PC-9 (cell line): ENCODE results near the gene NADK. TPM values are rescaled to one million over a fixed set of nuclear protein-coding genes. Genes with fewer than 3 reads are reported as not detected.
A peak's percentile ranks its signal among the peaks of the same experiment; 100 is the strongest.
"Not testable (repeated sequence)": the region's sequence is repeated elsewhere in the genome, so short reads cannot be mapped to it uniquely, and the experiment has no call there.

Experiments
- BruUV-seq: library from RNA; stranded (reverse); fragments of 400-500 nt; replicated peaks from 2 replicates; lab custom pipeline; 2021; lab: Mats Ljungman, UMichigan
- CTCF ChIA-PET: fragments of 300-600 bp; sonication (Branson Sonifier 250); formaldehyde crosslinking; loops from one replicate; lab custom pipeline; 2022; ENCODE audit warnings: antibody characterized with exemption; lab: Charles Lee
- POLR2A ChIA-PET: fragments of 300-600 bp; sonication (Branson Sonifier 250); formaldehyde crosslinking; loops from one replicate; lab custom pipeline; 2022; ENCODE audit warnings: antibody characterized with exemption; ENCODE audit not compliant: unreplicated experiment; lab: Charles Lee
- DNase-seq, 2 experiments: peaks; one replicate each; pipeline versions ENCODE4 v3.0.0 to v3.0.0-alpha.2; 2015 to 2022; ENCODE audit warnings: mixed read lengths in 1 of 2
- H2AFZ ChIP-seq: fragments of 200-600 bp; sonication (generic); 2 replicates; pipeline ENCODE4 v1.8.1; 2017; ENCODE audit warnings: antibody characterized with exemption
- H3F3A ChIP-seq: fragments of 200-600 bp; sonication (generic); 2 replicates; pipeline ENCODE4 v1.8.1; 2017; ENCODE audit warnings: antibody characterized with exemption, mild to moderate bottlenecking, low read depth; ENCODE audit not compliant: insufficient read depth
- H3K27ac ChIP-seq: fragments of 200-600 bp; sonication (generic); 2 replicates; pipeline ENCODE4 v1.6.1; 2016; ENCODE audit warnings: mixed run types
- H3K27me3 ChIP-seq: fragments of 200-600 bp; sonication (generic); 2 replicates; pipeline ENCODE4 v1.6.1; 2016; ENCODE audit warnings: low read depth, mixed run types; ENCODE audit not compliant: insufficient read depth
- H3K36me3 ChIP-seq: fragments of 200-600 bp; sonication (generic); 2 replicates; pipeline ENCODE4 v1.6.1; 2016; ENCODE audit warnings: low read depth, mixed run types
- H3K4me1 ChIP-seq: fragments of 200-600 bp; sonication (generic); replicated peaks from 2 replicates; pipeline ENCODE4 v1.6.1; 2016; ENCODE audit warnings: mixed run types; ENCODE audit not compliant: insufficient read depth
- H3K4me2 ChIP-seq: fragments of 200-600 bp; sonication (generic); 2 replicates; pipeline ENCODE4 v1.6.1; 2017; ENCODE audit warnings: mixed run types
- H3K4me3 ChIP-seq: fragments of 200-600 bp; sonication (generic); 2 replicates; pipeline ENCODE4 v1.6.1; 2016; ENCODE audit warnings: mixed run types
- H3K79me2 ChIP-seq: fragments of 200-600 bp; sonication (generic); 2 replicates; pipeline ENCODE4 v1.6.1; 2017; ENCODE audit warnings: low read depth, mixed run types
- H3K9me2 ChIP-seq: fragments of 200-600 bp; sonication (generic); 2 replicates; pipeline ENCODE4 v1.8.1; 2017; ENCODE audit warnings: mild to moderate bottlenecking; ENCODE audit not compliant: insufficient read depth
- H3K9me3 ChIP-seq: fragments of 200-600 bp; sonication (generic); 2 replicates; pipeline ENCODE4 v1.8.1; 2016; ENCODE audit warnings: low read depth; ENCODE audit not compliant: insufficient read depth
- H4K20me1 ChIP-seq: fragments of 200-600 bp; sonication (generic); 2 replicates; pipeline ENCODE4 v1.8.1; 2017; ENCODE audit not compliant: insufficient read depth
- EZH2 ChIP-seq: fragments of 200-600 bp; sonication (generic); IDR thresholded peaks from 2 replicates; pipeline ENCODE4 v1.8.0; 2017; ENCODE audit warnings: antibody characterized with exemption, low read depth
- intact Hi-C: fragments of 100-400 bp; cut with micrococcal nuclease; formaldehyde crosslinking; loops from one replicate; pipeline ENCODE4 v1.10.0; 2022; ENCODE audit not compliant: unreplicated experiment
- total RNA-seq: library from RNA; stranded (reverse); gene quantifications from 2 replicates; pipeline ENCODE4 v1.2.3, GENCODE V29; 2021
- TF ChIP-seq, protein P1 (sequence below): fragments of 200-600 bp; sonication (generic); conservative IDR thresholded peaks from 2 replicates; pipeline ENCODE4 v1.6.1; 2017; ENCODE audit warnings: mixed run types, antibody characterized with exemption, mild to moderate bottlenecking, moderate library complexity

The NADK gene
- total RNA-seq, 1 experiment from 2014 or later = 105 TPM

DNA sequence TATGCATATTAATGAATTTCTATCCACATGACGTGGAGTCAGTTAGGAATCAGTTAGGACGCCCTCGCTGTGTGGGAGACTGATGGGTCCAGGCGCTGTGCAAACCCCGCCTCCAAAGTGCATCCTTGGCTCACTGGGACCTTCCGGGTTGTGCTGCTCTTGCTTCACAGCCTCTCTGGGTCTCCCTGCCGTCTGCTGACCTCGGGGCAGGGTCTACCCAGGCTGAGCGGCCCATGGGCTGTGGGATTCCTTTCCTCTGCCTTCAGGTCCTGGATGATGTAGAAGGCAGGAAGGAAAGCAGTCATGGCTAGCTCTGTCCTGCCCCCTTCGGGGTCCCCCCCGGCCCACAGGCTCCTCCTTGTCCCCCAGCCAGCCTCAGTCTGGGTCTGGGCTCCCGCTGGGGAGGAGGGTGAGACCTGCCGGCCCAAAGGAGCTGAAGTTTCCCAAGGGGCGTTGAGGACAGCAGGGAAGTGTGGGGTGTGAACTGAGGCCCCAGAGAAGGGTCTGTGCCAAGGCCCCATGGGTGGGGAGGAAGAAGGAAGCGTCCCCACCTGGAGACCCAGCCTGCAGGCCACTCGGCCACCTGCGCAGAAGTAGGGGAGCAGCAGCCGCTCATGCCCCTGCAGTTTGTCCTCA lies 29.5 kb downstream of the NADK start:
- Histone ChIP-seq H3K4me1 (no peaks in the 10 kb centered on the region), H3K4me2 (no peak overlapping the region), H3K9me2 (no peaks in the 10 kb centered on the region), H3K36me3 (no peaks in the 10 kb centered on the region), H4K20me1 (no peaks in the 10 kb centered on the region), H2AFZ (no peak overlapping the region), H3F3A (no peaks in the 10 kb centered on the region; the same call in 1 of the 2 replicates), H3K9me3 (no peaks in the 10 kb centered on the region), H3K27me3 (no peaks in the 10 kb centered on the region), H3K27ac (no peak overlapping the region), H3K79me2 (no peaks in the 10 kb centered on the region), H3K4me3 (no peak overlapping the region)
- no peak for DNase-seq
- no peak for TF ChIP-seq EZH2
- TF ChIP-seq, protein P1, sequence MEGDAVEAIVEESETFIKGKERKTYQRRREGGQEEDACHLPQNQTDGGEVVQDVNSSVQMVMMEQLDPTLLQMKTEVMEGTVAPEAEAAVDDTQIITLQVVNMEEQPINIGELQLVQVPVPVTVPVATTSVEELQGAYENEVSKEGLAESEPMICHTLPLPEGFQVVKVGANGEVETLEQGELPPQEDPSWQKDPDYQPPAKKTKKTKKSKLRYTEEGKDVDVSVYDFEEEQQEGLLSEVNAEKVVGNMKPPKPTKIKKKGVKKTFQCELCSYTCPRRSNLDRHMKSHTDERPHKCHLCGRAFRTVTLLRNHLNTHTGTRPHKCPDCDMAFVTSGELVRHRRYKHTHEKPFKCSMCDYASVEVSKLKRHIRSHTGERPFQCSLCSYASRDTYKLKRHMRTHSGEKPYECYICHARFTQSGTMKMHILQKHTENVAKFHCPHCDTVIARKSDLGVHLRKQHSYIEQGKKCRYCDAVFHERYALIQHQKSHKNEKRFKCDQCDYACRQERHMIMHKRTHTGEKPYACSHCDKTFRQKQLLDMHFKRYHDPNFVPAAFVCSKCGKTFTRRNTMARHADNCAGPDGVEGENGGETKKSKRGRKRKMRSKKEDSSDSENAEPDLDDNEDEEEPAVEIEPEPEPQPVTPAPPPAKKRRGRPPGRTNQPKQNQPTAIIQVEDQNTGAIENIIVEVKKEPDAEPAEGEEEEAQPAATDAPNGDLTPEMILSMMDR = no peak
- BruUV-seq = no TSS peak
- POLR2A ChIA-PET = no interaction called here
- intact Hi-C loops = no loop called here
- CTCF ChIA-PET = no interaction called here

DNA sequence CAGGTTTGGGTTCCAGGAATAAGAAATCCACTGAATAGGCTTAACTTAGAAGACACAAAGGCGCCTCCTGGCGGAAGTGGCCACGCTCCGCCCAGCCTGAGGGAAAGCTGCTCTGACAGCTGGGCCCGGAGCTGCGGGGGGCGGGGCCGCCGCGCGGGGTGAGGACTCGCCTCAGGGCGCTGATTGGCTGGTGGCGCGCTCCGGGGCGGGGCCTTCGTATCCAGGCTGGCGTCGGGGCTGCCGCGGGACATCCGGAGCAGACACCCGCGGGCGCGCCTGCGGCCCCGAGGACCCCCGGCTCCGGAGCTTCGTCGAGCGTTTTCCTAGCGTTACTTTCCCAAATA lies 31.7 kb downstream of the NADK start:
- Histone ChIP-seq H3K4me3 (peak overlapping the region; percentile 54; the same call in 1 of the 2 replicates), H3K4me2 (peak overlapping the region; percentile 34; the same call in 1 of the 2 replicates)
- intact Hi-C loops, DNase-seq, H3K79me2 ChIP-seq, H4K20me1 ChIP-seq, H3K27me3 ChIP-seq, H2AFZ ChIP-seq, H3F3A ChIP-seq, H3K4me1 ChIP-seq, H3K9me2 ChIP-seq, CTCF ChIA-PET, H3K36me3 ChIP-seq, BruUV-seq, H3K27ac ChIP-seq, H3K9me3 ChIP-seq: not testable (repeated sequence)
- POLR2A ChIA-PET = interaction anchor here (0.6 kb wide), 1 partner anchor 60 kb away, joined by 3 read pairs; no protein-coding TSS in a partner anchor

DNA sequence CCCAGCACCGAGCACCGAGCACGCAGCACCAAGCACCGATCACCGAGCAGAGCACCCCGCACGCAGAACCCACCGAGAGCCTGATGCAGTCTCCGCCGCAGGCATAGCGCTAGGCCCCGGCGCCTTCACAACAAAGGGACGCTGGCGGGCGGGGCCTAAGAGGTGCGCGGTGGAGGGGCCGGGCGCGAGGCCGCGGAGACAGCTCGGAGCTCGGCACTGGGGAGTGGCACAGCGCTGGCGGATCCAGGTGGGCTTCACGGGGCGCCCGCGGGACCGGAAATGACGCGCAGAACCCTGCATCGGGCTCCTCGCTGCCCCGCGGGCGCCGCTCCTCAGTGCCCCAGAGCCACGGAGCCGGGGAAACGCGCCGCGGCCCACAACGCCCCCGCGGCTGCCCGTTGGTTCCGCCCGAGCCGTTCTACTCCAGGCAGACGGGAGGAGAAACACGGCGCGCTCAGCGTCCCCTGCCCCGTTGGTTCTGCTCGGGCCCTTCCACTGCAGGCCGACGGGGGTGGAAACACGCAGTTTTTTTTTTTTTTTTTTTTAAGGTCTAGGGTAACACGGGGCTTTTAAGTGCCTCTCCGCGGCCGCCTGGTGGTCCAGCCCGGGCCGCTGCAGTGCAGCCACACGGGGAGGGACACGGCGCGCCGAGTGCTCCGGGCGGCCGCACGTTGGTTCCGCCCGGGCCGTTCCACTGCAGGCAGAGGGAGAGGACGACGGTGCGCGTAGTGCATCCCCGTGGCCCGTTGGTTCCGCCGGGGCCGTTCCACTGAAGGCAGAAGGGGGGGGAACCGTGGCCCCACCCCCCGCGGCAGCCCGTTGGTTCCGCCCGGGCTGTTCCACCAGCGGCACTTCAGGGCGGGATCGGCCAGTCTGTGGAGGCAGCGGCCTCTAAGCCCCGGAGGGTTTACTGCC lies 32.4 kb downstream of the NADK start:
- H3K9me2 ChIP-seq, H2AFZ ChIP-seq, H3K79me2 ChIP-seq, intact Hi-C loops, H3K27me3 ChIP-seq, H3K9me3 ChIP-seq, H3K36me3 ChIP-seq, H3K4me1 ChIP-seq, CTCF ChIA-PET, H3F3A ChIP-seq, H4K20me1 ChIP-seq, BruUV-seq: not testable (repeated sequence)
- POLR2A ChIA-PET = interaction anchor here (0.6 kb wide), 1 partner anchor 59 kb away, joined by 3 read pairs; no protein-coding TSS in a partner anchor
- H3K4me3 ChIP-seq = peak overlapping the region; percentile 54; the same call in 1 of the 2 replicates
- H3K27ac ChIP-seq = peak overlapping the region; percentile 96
- H3K4me2 ChIP-seq = peak overlapping the region; percentile 34; the same call in 1 of the 2 replicates
- DNase-seq = peak; percentile 66 to 95

DNA sequence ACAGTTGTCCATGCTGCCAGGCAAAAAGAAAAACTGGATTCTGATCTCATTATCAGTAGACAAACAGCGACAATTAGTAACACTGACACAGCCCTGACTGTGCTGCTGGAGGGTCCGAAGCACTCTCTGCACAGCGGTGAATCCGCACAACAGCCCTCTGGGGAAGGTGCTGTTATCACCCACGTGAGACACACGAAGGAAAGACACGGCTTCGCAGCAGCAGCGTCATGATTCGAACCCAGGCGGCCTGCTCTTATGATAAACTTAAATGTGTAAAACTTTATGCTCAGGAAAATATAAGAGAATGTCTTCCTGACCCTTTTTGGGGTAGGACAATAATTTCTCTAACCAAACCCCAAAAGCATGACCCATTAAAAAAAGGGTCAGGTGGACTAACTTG lies 35.7 kb downstream of the NADK start:
- H3K4me1 ChIP-seq, H3K36me3 ChIP-seq, POLR2A ChIA-PET, intact Hi-C loops, H3F3A ChIP-seq, H3K27me3 ChIP-seq, H3K27ac ChIP-seq, CTCF ChIA-PET, H3K4me3 ChIP-seq, H2AFZ ChIP-seq, H3K9me2 ChIP-seq, H4K20me1 ChIP-seq, H3K4me2 ChIP-seq, DNase-seq, H3K9me3 ChIP-seq, H3K79me2 ChIP-seq, BruUV-seq: not testable (repeated sequence)

DNA sequence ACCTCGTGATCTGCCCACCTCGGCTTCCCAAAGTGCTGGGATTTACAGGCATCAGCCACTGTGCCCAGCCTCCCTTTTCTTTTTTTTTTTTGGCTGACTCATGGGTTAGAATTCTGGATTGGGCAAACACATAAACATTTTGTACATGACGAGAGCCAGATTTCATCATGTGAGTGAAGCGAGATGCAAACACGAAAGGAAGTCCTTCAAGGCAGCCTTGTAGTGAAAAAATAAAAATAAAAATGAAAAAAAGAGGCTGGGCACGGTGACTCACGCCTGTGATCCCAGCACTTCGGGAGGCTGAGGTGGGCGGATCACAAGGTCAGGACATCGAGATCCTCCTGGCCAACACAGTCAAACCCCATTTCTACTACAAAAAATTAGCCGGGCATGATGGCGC lies 37.3 kb downstream of the NADK start:
- CTCF ChIA-PET, H3K27me3 ChIP-seq, BruUV-seq, H3K36me3 ChIP-seq, H3K4me3 ChIP-seq, H2AFZ ChIP-seq, H3K4me1 ChIP-seq, H3K4me2 ChIP-seq, POLR2A ChIA-PET, H4K20me1 ChIP-seq, H3K9me2 ChIP-seq, H3K79me2 ChIP-seq, H3K9me3 ChIP-seq, H3F3A ChIP-seq, intact Hi-C loops: not testable (repeated sequence)
- DNase-seq = peak; percentile 10 to 70
- peak overlapping the region; percentile 48; the same call in 1 of the 2 replicates for H3K27ac ChIP-seq

DNA sequence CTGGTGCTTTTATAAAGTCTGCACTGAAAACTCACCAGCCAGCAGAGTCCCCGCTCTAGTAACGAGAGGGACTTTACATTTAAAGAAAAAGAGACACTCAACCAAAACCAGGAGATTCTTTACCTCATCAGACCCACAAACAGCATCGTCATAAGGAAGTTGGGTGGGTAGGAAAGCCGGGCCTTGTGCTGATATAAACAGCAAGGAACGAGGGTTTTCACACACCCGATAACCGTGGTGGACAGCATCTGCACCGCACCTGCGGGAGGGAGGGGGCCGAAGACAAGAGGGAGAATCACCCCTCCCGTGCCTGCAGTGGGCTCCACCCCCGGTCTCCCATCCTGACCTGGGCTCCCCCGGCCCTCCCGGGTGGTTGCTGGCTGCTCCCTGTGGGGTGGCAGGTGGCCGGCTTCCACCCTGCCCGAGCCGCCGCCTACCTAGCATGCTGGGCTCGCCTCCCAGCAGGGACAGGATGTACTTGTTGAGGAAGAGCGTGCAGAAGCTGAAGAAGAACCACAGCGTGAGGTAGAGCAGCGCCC lies 39.4 kb downstream of the NADK start:
- H3K4me2 ChIP-seq, intact Hi-C loops, H3K79me2 ChIP-seq, H3K36me3 ChIP-seq, H3K27ac ChIP-seq, H3K4me1 ChIP-seq, H3K4me3 ChIP-seq, H3K9me3 ChIP-seq, H3K9me2 ChIP-seq, BruUV-seq, H3K27me3 ChIP-seq, POLR2A ChIA-PET, CTCF ChIA-PET, DNase-seq, H2AFZ ChIP-seq, H4K20me1 ChIP-seq, H3F3A ChIP-seq: not testable (repeated sequence)
